Measurements from ENCODE around the gene NR2E3. TPM values are rescaled to one million over a fixed set of nuclear protein-coding genes. Genes with fewer than 3 reads are reported as not detected.
A peak's percentile ranks its signal among the peaks of the same experiment; 100 is the strongest.

Gene NR2E3
- total RNA-seq, 1 donor from 2014 or later = 0.26 TPM

DNA sequence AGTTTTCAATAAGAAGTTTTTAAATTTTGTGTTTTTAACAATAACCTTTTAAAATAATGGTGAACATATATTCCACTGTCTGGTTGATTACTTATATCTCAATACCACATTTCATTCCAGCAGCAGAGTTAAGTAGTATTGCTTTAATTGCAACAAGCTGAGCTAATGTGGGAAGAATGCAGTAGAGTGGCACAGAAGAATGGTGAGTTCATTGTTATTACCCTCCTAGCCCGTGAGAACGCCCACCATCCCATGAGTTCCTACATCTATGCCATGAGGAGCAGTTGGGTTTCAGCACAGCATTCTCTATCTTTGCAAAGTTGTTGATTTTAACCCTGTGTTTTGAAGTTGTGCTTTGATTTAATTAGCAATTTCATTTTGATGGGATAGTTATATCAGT is 17.8 kb upstream of the NR2E3 start:
- TF ChIP-seq, protein P1, sequence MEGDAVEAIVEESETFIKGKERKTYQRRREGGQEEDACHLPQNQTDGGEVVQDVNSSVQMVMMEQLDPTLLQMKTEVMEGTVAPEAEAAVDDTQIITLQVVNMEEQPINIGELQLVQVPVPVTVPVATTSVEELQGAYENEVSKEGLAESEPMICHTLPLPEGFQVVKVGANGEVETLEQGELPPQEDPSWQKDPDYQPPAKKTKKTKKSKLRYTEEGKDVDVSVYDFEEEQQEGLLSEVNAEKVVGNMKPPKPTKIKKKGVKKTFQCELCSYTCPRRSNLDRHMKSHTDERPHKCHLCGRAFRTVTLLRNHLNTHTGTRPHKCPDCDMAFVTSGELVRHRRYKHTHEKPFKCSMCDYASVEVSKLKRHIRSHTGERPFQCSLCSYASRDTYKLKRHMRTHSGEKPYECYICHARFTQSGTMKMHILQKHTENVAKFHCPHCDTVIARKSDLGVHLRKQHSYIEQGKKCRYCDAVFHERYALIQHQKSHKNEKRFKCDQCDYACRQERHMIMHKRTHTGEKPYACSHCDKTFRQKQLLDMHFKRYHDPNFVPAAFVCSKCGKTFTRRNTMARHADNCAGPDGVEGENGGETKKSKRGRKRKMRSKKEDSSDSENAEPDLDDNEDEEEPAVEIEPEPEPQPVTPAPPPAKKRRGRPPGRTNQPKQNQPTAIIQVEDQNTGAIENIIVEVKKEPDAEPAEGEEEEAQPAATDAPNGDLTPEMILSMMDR (IDR thresholded peaks at IDR 0.05) = no peak
- H3K4me1 ChIP-seq = no peaks in the 10 kb centered on the region
- intact Hi-C loops (cut with DNase I) = no loop called here
- H3K9me3 ChIP-seq = no peaks in the 10 kb centered on the region
- no peak overlapping the region for H3K4me3 ChIP-seq
- H3K27ac ChIP-seq = no peak overlapping the region
- no peaks in the 10 kb centered on the region for H3K36me3 ChIP-seq
- H3K27me3 ChIP-seq = no peaks in the 10 kb centered on the region
- DNase-seq (no peak), ATAC-seq (peak; percentile 85)

DNA sequence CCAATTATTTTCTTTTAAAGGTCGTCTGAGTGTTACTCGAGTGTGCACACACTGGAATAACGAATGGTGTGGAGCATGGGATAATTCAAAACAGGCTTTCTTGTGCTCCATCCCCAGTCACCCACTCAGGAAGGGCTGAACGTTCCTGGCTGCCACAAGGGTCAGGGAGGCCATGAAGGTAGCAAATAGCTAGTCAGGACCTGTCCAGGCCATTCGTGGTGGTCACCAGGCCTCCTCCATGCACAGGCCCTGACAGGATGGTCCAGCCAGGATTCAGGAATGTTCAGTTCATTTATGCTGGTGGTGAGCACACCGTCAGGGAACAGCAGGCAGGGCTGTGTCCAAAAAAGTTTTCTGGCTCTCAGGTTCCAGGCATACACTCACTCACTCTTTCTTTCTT is 11.7 kb upstream of the NR2E3 start:
- no peaks in the 10 kb centered on the region for H3K9me3 ChIP-seq
- H3K4me3 ChIP-seq = no peak overlapping the region
- H3K27me3 ChIP-seq = no peaks in the 10 kb centered on the region
- H3K4me1 ChIP-seq = no peaks in the 10 kb centered on the region
- intact Hi-C loops (cut with DNase I) = no loop called here
- no peaks in the 10 kb centered on the region for H3K36me3 ChIP-seq
- DNase-seq (peak; percentile 26), ATAC-seq (no peak)
- TF ChIP-seq, protein P1 (IDR thresholded peaks at IDR 0.05) = no peak
- H3K27ac ChIP-seq = no peak overlapping the region

DNA sequence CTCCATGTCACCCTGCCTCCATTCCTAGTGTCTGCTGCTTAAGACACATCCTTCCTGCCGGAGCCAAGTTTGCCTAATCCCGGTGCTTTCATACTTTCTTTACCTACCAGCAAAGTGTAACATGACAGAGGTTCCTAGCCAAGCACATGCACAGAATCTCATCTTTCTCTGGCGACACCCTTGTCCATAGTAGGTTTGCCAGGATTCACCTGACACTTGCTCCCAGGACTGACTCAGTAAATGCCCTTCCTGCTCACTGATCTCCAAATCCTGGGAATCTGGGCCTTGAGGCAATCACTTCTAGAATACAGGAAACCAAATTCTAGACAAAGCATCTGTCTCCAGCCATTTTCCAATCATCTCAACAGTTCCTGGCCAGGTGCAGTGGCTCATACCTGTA is 10.2 kb upstream of the NR2E3 start:
- H3K4me1 ChIP-seq = no peaks in the 10 kb centered on the region
- no peak for DNase-seq
- no peak overlapping the region for H3K4me3 ChIP-seq
- no peak overlapping the region for H3K27ac ChIP-seq
- no peaks in the 10 kb centered on the region for H3K36me3 ChIP-seq
- TF ChIP-seq, protein P1 (IDR thresholded peaks at IDR 0.05) = no peak
- no peaks in the 10 kb centered on the region for H3K9me3 ChIP-seq
- intact Hi-C loops (cut with DNase I) = no loop called here
- no peak for ATAC-seq
- H3K27me3 ChIP-seq = no peaks in the 10 kb centered on the region

DNA sequence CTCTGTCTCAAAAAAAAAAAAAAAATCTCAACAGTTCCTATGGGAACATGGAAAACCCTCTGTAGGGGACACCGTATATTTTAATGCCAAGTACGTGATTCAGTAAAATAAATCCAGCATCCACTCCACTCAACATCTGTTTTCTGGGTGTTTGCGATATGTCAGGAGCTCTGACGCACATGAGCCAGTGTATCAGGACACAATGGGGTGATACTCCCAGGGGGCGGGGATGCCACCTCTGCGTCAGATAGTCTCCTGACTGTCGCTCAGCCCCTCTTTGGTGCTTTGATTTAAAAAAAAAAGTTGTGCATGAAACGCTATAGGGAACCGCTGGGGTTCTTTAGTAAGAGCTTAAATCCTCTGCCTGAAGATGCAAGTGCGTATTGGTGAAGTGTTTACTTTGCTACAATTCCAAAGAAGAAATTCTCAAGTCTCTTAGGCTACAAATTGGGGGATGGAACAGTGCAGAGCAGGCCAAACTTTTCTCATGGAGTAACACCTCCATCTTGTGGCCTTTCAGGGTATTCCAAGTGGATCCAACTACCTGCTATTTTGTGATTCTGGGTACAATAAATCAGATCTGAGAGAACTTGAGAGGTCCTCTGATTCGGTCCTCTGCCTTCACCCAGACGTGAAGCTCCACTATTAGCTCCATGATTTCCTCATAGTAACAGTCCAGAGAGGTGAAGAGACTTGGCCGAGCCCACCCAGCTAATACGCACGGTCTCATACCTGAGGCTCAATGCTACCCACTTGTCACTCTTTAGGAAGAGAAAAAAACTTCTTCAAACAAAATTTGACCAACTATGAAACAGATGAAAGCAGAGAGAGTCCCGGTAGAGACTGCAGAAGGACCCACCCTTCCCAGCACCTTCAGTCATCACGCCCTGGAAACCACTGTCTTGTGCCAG is 9.3 kb upstream of the NR2E3 start:
- TF ChIP-seq, protein P1 (IDR thresholded peaks at IDR 0.05) = peak; percentile 79
- intact Hi-C loops (cut with DNase I) = no loop called here
- peak; percentile 95 for ATAC-seq

DNA sequence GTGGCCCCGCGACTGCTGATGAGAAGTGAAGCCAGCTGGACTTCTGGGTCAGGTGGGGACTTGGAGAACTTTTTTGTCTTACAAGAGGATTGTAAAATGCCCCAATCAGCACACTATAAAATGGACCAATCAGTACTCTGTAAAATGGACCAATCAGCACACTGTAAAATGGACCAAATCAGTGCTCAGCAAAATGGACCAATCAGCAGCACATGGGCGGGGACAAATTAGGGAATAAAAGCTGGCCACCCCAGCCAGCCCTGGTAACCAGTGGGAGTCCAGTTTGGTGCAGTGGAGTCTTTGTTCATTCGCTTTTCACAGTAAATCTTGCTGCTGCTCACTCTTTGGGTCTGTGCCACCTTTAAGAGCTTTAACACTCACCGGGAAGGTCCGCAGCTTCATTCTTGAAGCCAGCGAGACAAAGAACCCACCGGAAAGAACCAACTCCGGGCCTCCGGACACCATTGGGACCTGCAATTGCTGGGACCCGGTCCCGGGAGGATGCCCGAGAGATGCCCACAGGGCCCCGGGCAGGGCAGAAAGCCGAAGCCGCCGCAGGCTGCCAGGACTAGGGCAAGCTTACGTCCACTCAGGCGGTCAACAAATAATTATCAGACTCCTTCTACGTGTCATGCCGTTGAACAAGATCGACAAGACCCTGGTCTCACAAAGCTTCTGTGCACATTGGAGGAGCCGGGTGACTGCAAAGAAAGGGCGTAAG is 8.3 kb upstream of the NR2E3 start:
- Histone ChIP-seq H3K4me3 (no peak overlapping the region), H3K27me3 (no peaks in the 10 kb centered on the region), H3K9me3 (no peaks in the 10 kb centered on the region), H3K36me3 (no peaks in the 10 kb centered on the region), H3K27ac (no peak overlapping the region), H3K4me1 (no peaks in the 10 kb centered on the region)
- no peak for ATAC-seq
- intact Hi-C loops (cut with DNase I) = no loop called here
- TF ChIP-seq, protein P1 (IDR thresholded peaks at IDR 0.05) = no peak
- DNase-seq = peak; percentile 1

More for the DNA sequence above, 9.3 kb upstream of the NR2E3 start:
- DNase-seq = no peak
- H3K27ac ChIP-seq = peak overlapping the region; percentile 39
- H3K9me3 ChIP-seq = no peaks in the 10 kb centered on the region
- H3K4me1 ChIP-seq = no peaks in the 10 kb centered on the region
- H3K27me3 ChIP-seq = no peaks in the 10 kb centered on the region
- H3K36me3 ChIP-seq = no peaks in the 10 kb centered on the region
- no peak overlapping the region for H3K4me3 ChIP-seq
